Fibroblast of lung (primary cell): Measurements from ENCODE around the gene REC114. TPM values are rescaled to one million over a fixed set of nuclear protein-coding genes. Genes with fewer than 3 reads are reported as not detected.

ENCODE experiments used
- DNase-seq, 2 donors: peaks; one replicate each; pipeline versions ENCODE4 v3.0.0 to v3.0.0-alpha.2; 2010; ENCODE audit warnings: low read depth in 2 of 2
- H2AFZ ChIP-seq: 2 replicates; pipeline ENCODE4 v1.5.1; 2012; ENCODE audit warnings: low read length, control low read depth, inconsistent platforms
- H3K27ac ChIP-seq: 2 replicates; pipeline ENCODE4 v1.5.1; 2011; ENCODE audit warnings: low read length, control low read depth; ENCODE audit not compliant: insufficient read depth
- H3K27me3 ChIP-seq: 2 replicates; pipeline ENCODE4 v1.5.1; 2011; ENCODE audit warnings: mild to moderate bottlenecking, low read length; ENCODE audit not compliant: control insufficient read depth, insufficient read depth
- H3K36me3 ChIP-seq: 2 replicates; pipeline ENCODE4 v1.5.1; 2011; ENCODE audit warnings: low read length; ENCODE audit not compliant: control insufficient read depth, insufficient read depth
- H3K4me1 ChIP-seq: 2 replicates; pipeline ENCODE4 v1.5.1; 2011; ENCODE audit warnings: low read length; ENCODE audit not compliant: control insufficient read depth, insufficient read depth; ENCODE audit errors: extremely low read depth
- H3K4me2 ChIP-seq: 2 replicates; pipeline ENCODE4 v1.5.1; 2011; ENCODE audit warnings: low read length, control low read depth; ENCODE audit not compliant: insufficient read depth; ENCODE audit errors: extremely low read depth
- H3K4me3 ChIP-seq, 4 experiments: fragments of 200-600 bp in 1 of 4; sonication (generic) in 1 of 4; replicated peaks in 1 of 4; 2 replicates each; pipeline ENCODE4 v1.5.1; 2011 to 2016; ENCODE audit warnings: low read length in 4 of 4, low read depth in 3 of 4, mild to moderate bottlenecking in 3 of 4, control low read depth in 2 of 4, inconsistent platforms in 1 of 4, mixed read lengths in 1 of 4; ENCODE audit not compliant: insufficient read depth in 1 of 4; ENCODE audit errors: control extremely low read depth in 1 of 4
- H3K79me2 ChIP-seq: 2 replicates; pipeline ENCODE4 v1.5.1; 2012; ENCODE audit warnings: mild to moderate bottlenecking, low read length, inconsistent platforms; ENCODE audit not compliant: control insufficient read depth, insufficient read depth
- H3K9ac ChIP-seq: 2 replicates; pipeline ENCODE4 v1.5.1; 2011; ENCODE audit warnings: mild to moderate bottlenecking, low read length, control low read depth; ENCODE audit not compliant: insufficient read depth
- H3K9me3 ChIP-seq: 2 replicates; pipeline ENCODE4 v1.5.1; 2012; ENCODE audit warnings: low read depth, low read length; ENCODE audit not compliant: control insufficient read depth, insufficient read depth
- H4K20me1 ChIP-seq: 2 replicates; pipeline ENCODE4 v1.5.1; 2011; ENCODE audit warnings: low read length; ENCODE audit not compliant: control insufficient read depth, insufficient read depth; ENCODE audit errors: extremely low read depth
- EZH2 ChIP-seq: IDR thresholded peaks from 2 replicates; pipeline ENCODE4 v1.5.1; 2012; ENCODE audit warnings: low read length, control low read depth, mild to moderate bottlenecking; ENCODE audit errors: missing control alignments
- polyA plus RNA-seq, 2 donors: library from polyadenylated mRNA; depleted of rRNA in 1 of 2; stranded (reverse) in 1 of 2; unstranded in 1 of 2; fragments of >200 nt; gene quantifications; 2 replicates each; pipeline ENCODE4 v1.2.1, GENCODE V29; 2011 to 2012; ENCODE audit warnings: missing spikeins in 1 of 2
- total RNA-seq: library from RNA; depleted of rRNA; stranded (reverse); fragments of >200 nt; gene quantifications from 2 replicates; pipeline ENCODE4 v1.2.1, GENCODE V29; 2014
- TF ChIP-seq, protein P1 (sequence below), 2 donors: IDR thresholded peaks in 1 of 2; conservative IDR thresholded peaks in 1 of 2; 1 replicate in 1 of 2; 2 replicates in 1 of 2; pipeline ENCODE4 v1.5.1; 2011 to 2012; ENCODE audit warnings: low read length in 2 of 2, control low read depth in 1 of 2, inconsistent platforms in 1 of 2, low read depth in 1 of 2, mild to moderate bottlenecking in 1 of 2

The REC114 gene
- total and polyA plus RNA-seq, 2 donors (not counting 1 experiment from before 2014, with no cell fraction given) = not detected

DNA sequence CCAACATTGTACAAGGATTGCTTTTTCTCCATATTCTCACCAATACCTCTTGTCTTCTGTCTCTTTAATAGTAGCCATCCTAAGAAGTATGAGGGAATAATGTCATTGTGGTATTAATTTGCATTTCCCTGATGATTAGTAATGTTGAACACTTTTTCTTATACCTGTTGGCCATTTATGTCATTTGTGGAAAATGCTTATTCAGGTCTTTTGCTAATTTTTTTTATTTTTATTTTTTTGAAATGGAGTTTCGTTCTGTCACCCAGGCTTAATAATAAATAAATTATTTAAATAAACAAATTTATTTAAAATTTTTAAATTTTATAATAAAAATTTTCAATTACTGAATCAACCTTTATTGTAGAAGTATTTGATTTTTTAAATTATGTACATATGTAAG is 37.1 kb downstream of the REC114 start:
- H3K79me2 ChIP-seq = no peaks in the 10 kb centered on the region
- no peaks in the 10 kb centered on the region for H3K4me1 ChIP-seq
- no peak overlapping the region for H3K4me2 ChIP-seq
- no peak overlapping the region for H3K4me3 ChIP-seq
- no peaks in the 10 kb centered on the region for H3K36me3 ChIP-seq
- no peak overlapping the region for H3K27ac ChIP-seq
- H2AFZ ChIP-seq = no peak overlapping the region
- no peaks in the 10 kb centered on the region for H3K9me3 ChIP-seq
- no peaks in the 10 kb centered on the region for H3K27me3 ChIP-seq
- DNase-seq = no peak
- TF ChIP-seq EZH2 = no peak
- TF ChIP-seq, protein P1, sequence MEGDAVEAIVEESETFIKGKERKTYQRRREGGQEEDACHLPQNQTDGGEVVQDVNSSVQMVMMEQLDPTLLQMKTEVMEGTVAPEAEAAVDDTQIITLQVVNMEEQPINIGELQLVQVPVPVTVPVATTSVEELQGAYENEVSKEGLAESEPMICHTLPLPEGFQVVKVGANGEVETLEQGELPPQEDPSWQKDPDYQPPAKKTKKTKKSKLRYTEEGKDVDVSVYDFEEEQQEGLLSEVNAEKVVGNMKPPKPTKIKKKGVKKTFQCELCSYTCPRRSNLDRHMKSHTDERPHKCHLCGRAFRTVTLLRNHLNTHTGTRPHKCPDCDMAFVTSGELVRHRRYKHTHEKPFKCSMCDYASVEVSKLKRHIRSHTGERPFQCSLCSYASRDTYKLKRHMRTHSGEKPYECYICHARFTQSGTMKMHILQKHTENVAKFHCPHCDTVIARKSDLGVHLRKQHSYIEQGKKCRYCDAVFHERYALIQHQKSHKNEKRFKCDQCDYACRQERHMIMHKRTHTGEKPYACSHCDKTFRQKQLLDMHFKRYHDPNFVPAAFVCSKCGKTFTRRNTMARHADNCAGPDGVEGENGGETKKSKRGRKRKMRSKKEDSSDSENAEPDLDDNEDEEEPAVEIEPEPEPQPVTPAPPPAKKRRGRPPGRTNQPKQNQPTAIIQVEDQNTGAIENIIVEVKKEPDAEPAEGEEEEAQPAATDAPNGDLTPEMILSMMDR (conservative IDR thresholded peaks at IDR 0.05 in 1 of 2, IDR thresholded peaks at IDR 0.05 in 1 of 2; ENCODE audit: low read depth in 1 of 2, low read length in 2 of 2) = no peak
- no peaks in the 10 kb centered on the region for H4K20me1 ChIP-seq
- no peak overlapping the region for H3K9ac ChIP-seq

DNA sequence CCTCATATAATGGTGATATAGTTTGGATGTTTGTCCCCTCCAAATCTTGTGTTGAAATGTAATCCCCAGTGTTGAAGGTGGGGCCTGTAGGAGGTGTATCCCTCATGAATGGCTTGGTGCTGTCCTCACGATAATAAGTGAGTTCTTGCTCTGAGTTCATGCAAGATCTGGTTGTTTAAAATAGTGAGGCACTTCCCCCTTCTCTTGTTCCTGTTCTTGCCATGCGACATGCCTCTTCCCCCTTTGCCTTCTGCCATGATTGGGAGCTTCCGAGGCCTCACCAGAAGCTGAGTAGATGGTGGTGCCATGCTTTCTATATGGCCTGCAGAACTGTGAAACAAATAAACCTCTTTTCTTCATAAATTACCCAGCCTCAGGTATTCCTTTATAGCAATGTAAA is 39.2 kb downstream of the REC114 start:
- H3K36me3 ChIP-seq = no peaks in the 10 kb centered on the region
- TF ChIP-seq, protein P1 (conservative IDR thresholded peaks at IDR 0.05 in 1 of 2, IDR thresholded peaks at IDR 0.05 in 1 of 2; ENCODE audit: low read depth in 1 of 2, low read length in 2 of 2) = no peak
- TF ChIP-seq EZH2 = no peak
- no peak overlapping the region for H3K27ac ChIP-seq
- no peak for DNase-seq
- no peak overlapping the region for H3K4me3 ChIP-seq
- H3K79me2 ChIP-seq = no peaks in the 10 kb centered on the region
- H4K20me1 ChIP-seq = no peaks in the 10 kb centered on the region
- no peaks in the 10 kb centered on the region for H3K9me3 ChIP-seq
- no peak overlapping the region for H3K4me2 ChIP-seq
- no peaks in the 10 kb centered on the region for H3K4me1 ChIP-seq
- H2AFZ ChIP-seq = no peak overlapping the region
- H3K9ac ChIP-seq = no peak overlapping the region
- no peaks in the 10 kb centered on the region for H3K27me3 ChIP-seq

DNA sequence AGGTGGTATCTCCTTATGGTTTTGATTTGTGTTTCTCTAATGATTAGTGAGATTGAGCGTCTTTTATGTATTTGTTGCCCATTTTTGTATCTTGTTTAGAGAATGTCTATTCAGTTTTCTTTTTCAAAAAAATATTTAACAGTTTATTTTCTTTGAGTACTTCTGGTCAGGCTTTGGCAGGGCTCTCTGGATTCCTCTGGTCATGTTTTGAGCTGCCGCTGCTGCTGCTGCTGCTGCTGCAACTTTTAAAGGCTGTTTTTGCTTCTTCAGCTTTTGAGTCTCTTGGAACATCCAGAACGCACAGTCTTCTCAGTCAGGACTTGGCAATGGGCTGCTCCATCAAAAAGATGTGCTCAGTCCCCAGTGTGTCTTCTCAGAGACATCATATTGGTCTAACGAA is 40.1 kb downstream of the REC114 start:
- no peaks in the 10 kb centered on the region for H3K79me2 ChIP-seq
- H3K27ac ChIP-seq = no peak overlapping the region
- no peaks in the 10 kb centered on the region for H4K20me1 ChIP-seq
- no peaks in the 10 kb centered on the region for H3K9me3 ChIP-seq
- TF ChIP-seq EZH2 = no peak
- TF ChIP-seq, protein P1 (conservative IDR thresholded peaks at IDR 0.05 in 1 of 2, IDR thresholded peaks at IDR 0.05 in 1 of 2; ENCODE audit: low read depth in 1 of 2, low read length in 2 of 2) = no peak
- no peaks in the 10 kb centered on the region for H3K36me3 ChIP-seq
- no peak overlapping the region for H3K4me3 ChIP-seq
- no peak overlapping the region for H2AFZ ChIP-seq
- H3K27me3 ChIP-seq = no peaks in the 10 kb centered on the region
- H3K4me2 ChIP-seq = no peak overlapping the region
- no peaks in the 10 kb centered on the region for H3K4me1 ChIP-seq
- no peak overlapping the region for H3K9ac ChIP-seq
- peak in 1 of 2 donors; percentile 24 for DNase-seq
